Mucosa of descending colon (tissue), 3 donors: ENCODE data around the gene SOS2. TPM values are rescaled to one million over a fixed set of nuclear protein-coding genes. Genes with fewer than 3 reads are reported as not detected.

Experiments used
- ATAC-seq: fragments of 200-7000 bp; cut with Tn5 transposase; one replicate; pipeline ENCODE4 v1.9.1; 2020; ENCODE audit warnings: mild to moderate bottlenecking, moderate library complexity
- DNase-seq, 3 donors: peaks; one replicate each; pipeline ENCODE4 v3.0.0-alpha.2; 2020
- H3K36me3 ChIP-seq: fragments of 200-600 bp; one replicate; pipeline ENCODE4 v1.8.0; 2021; ENCODE audit warnings: low read depth, mild to moderate bottlenecking
- H3K4me1 ChIP-seq: fragments of 200-600 bp; one replicate; pipeline ENCODE4 v1.8.0; 2021; ENCODE audit warnings: low read depth, mild to moderate bottlenecking
- H3K4me3 ChIP-seq: fragments of 200-600 bp; one replicate; pipeline ENCODE4 v1.8.0; 2021; ENCODE audit warnings: mild to moderate bottlenecking
- H3K9me3 ChIP-seq: fragments of 200-600 bp; one replicate; pipeline ENCODE4 v1.8.0; 2021; ENCODE audit warnings: mild to moderate bottlenecking
- CTCF ChIP-seq: fragments of 200-600 bp; IDR thresholded peaks from one replicate; pipeline ENCODE4 v1.8.0; 2022; ENCODE audit warnings: antibody characterized with exemption, mild to moderate bottlenecking
- intact Hi-C, 2 donors: fragments of 100-400 bp; cut with DNase I in 1 of 2; cut with micrococcal nuclease in 1 of 2; formaldehyde crosslinking; loops; one replicate each; pipeline versions ENCODE4 v1.11.0 to v1.11.1; 2022; cut with DNase I, micrococcal nuclease
- total RNA-seq, 3 donors: library from RNA; stranded (reverse); fragmentation: NEBNext Ultra II Directional in 2 of 3; extraction: Animal tissue kit (Norgen Biotek cat#: 25700) in 2 of 3; gene quantifications; one replicate each; pipeline versions ENCODE4 v1.2.1 to v1.2.4, GENCODE V29; 2021 to 2023
- donor health status: DM: no; HTN: no; CAD: no; lungs with moderate emphysema.
- donor health status: DM: no; HTN: no; CAD: no.
- donor health status: DM: no; HTN: yes; CAD: no.

SOS2 gene
- total RNA-seq, 3 donors from 2014 or later: 38.0 to 60.2 (median 44.4) TPM

GRCh38 chr14:50139192-50139591 is 92.2 kb downstream of the SOS2 start:
- no peak for TF ChIP-seq CTCF
- H3K4me1 ChIP-seq: no peaks in the 10 kb centered on the region
- ATAC-seq (no peak), DNase-seq (no peak)
- H3K9me3 ChIP-seq: no peaks in the 10 kb centered on the region
- H3K4me3 ChIP-seq: no peak overlapping the region
- intact Hi-C loops: no loop called here
- no peaks in the 10 kb centered on the region for H3K36me3 ChIP-seq

DNA sequence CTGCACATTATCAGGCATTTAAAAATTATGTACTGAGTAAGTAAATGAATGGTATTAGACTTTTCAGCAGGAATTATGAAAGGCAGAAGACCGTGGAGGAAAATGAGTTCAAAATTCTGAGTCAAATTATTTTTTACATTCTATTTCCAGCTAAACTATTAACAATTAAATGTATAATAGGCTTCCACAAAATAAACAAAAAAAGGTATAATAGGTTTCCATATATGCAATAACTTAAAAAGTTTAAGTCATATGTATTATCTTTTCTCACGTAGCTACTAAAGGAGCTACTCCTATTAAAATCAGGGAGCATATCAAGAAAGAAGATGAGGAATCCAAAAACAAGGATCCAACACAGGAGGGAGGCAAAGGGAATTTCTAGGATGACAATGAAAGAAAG is 103.6 kb downstream of the SOS2 start:
- H3K4me3 ChIP-seq: no peak overlapping the region
- TF ChIP-seq CTCF: no peak
- DNase-seq (no peak), ATAC-seq (no peak)
- no peaks in the 10 kb centered on the region for H3K9me3 ChIP-seq
- intact Hi-C loops: no loop called here
- no peaks in the 10 kb centered on the region for H3K36me3 ChIP-seq
- H3K4me1 ChIP-seq: no peaks in the 10 kb centered on the region

GRCh38 chr14:50123062-50123461 is 108.3 kb downstream of the SOS2 start:
- intact Hi-C loops: no loop called here
- ATAC-seq (no peak), DNase-seq (no peak)
- H3K4me1 ChIP-seq: no peaks in the 10 kb centered on the region
- H3K36me3 ChIP-seq: no peaks in the 10 kb centered on the region
- no peak overlapping the region for H3K4me3 ChIP-seq
- TF ChIP-seq CTCF: no peak
- no peaks in the 10 kb centered on the region for H3K9me3 ChIP-seq

- H3K4me3 ChIP-seq: no peak overlapping the region
- H3K36me3 ChIP-seq: no peaks in the 10 kb centered on the region
- intact Hi-C loops: no loop called here
- DNase-seq (no peak), ATAC-seq (no peak)
- H3K4me1 ChIP-seq: no peaks in the 10 kb centered on the region
- H3K9me3 ChIP-seq: no peaks in the 10 kb centered on the region
- TF ChIP-seq CTCF: no peak
These were observed 109.1 kb downstream of the SOS2 start for GRCh38 chr14:50122291-50122690.

DNA sequence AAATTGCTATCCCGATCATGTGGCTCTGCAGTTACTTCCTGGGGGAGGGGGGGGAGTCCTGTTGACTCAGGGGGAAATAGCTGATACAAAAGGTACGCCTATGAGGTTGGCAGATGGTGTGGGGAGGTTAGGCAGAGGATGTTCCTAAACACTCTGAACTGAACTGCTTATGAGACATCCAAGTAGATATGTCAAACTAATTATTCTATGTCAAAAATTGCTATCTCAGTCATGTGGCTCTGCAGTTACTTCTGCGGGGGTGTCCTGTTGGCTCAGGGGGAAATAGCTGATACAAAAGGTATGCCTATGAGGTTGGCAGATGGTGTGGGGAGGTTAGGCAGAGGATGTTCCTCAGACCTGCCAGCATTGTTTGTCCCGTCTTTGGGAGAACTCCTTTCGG is 109.9 kb downstream of the SOS2 start:
- Histone ChIP-seq H3K4me3 (no peak overlapping the region), H3K4me1 (peaks cover 8% of the 10 kb centered on the region), H3K36me3 (no peaks in the 10 kb centered on the region), H3K9me3 (no peaks in the 10 kb centered on the region)
- intact Hi-C loops: no loop called here
- ATAC-seq (no peak), DNase-seq (no peak)
- TF ChIP-seq CTCF: no peak

- DNase-seq (no peak), ATAC-seq (no peak)
- Histone ChIP-seq H3K36me3 (no peaks in the 10 kb centered on the region), H3K4me1 (peaks cover 20% of the 10 kb centered on the region), H3K4me3 (no peak overlapping the region), H3K9me3 (no peaks in the 10 kb centered on the region)
- TF ChIP-seq CTCF: no peak
- intact Hi-C loops: no loop called here
These were observed 113.9 kb downstream of the SOS2 start for GRCh38 chr14:50117456-50117855.
